ENCODE data around the gene KRTAP5-8. TPM values are rescaled to one million over a fixed set of nuclear protein-coding genes. Genes with fewer than 3 reads are reported as not detected.
"Not testable (repeated sequence)": the region's sequence is repeated elsewhere in the genome, so short reads cannot be mapped to it uniquely, and the experiment has no call there.

KRTAP5-8 gene
- total and polyA plus RNA-seq, 9 of the 15 experiments (the other 6 are each of a cell fraction or from before 2014, with no cell fraction given): not detected

- in situ Hi-C loops (cut with MboI): loop anchor here (25.0 kb wide), 1 partner anchor 849 kb away; the partner anchor contains the start of gene CLPB
Observed at GRCh38 chr11:71588314-71588713, 50.5 kb downstream of the KRTAP5-8 start.

More at GRCh38 chr11:71588314-71588713, 50.5 kb downstream of the KRTAP5-8 start:
- H4K20me1 ChIP-seq (replicated peaks; ENCODE audit: control insufficient read depth, insufficient read depth, low read length); H3K79me2 ChIP-seq (ENCODE audit: control insufficient read depth, insufficient read depth, low read length); H3K4me3 ChIP-seq; H2AFZ ChIP-seq (ENCODE audit: low read depth, low read length); H3K27ac ChIP-seq (ENCODE audit: extremely low read depth, low read depth, low read length); H3K4me1 ChIP-seq (replicated peaks in 1 of 2; ENCODE audit: control insufficient read depth in 2 of 2, insufficient read depth in 2 of 2, low read length in 2 of 2); H3K36me3 ChIP-seq (ENCODE audit: control insufficient read depth, insufficient read depth, low read length); ATAC-seq; BruUV-seq (replicated peaks); intact Hi-C loops (cut with micrococcal nuclease); H3K9me1 ChIP-seq (ENCODE audit: control insufficient read depth, insufficient read depth, low read length); FAIRE-seq; H3K4me2 ChIP-seq (ENCODE audit: insufficient read depth, low read length); DNase-seq (ENCODE audit: extremely low read depth in 1 of 4, low spot score in 3 of 4); POLR2A ChIA-PET; H3K9me3 ChIP-seq (replicated peaks; ENCODE audit: control insufficient read depth, insufficient read depth, low read depth, low read length); H3K9ac ChIP-seq (ENCODE audit: insufficient read depth in 1 of 2, low read depth in 2 of 2, low read length in 2 of 2): not testable (repeated sequence)
- WGBS (ENCODE audit: insufficient coverage, low coverage, missing lambda C conversion rate): 2% methylated on average over 4 of the region's 4 CpGs
- H3K27me3 ChIP-seq (ENCODE audit: control insufficient read depth in 2 of 2, insufficient read depth in 2 of 2, low read length in 2 of 2): peaks cover 2 to 11% of the 10 kb centered on the region in 2 experiments; a peak in 4 of 5 replicates
- CTCF ChIA-PET (ENCODE audit: low intra/inter-chr PET ratio): interaction anchor here (0.7 kb wide), 1 partner anchor 244 kb away, joined by 3 read pairs; no protein-coding TSS in a partner anchor

Small RNAs within 50 kb of the gene (small RNA-seq; reads per million reads assigned to genes)
- gene AP000867.1: not detected
- gene KRTAP5-14P: not detected

Other genes starting within 250 kb of the KRTAP5-8 start
- gene DHCR7, start 89.6 kb upstream of the KRTAP5-8 start, total RNA-seq (2014; rRNA removed): 96.8 and 126 TPM in 2 replicates
- gene DHCR7, start 89.6 kb upstream of the KRTAP5-8 start, total RNA-seq (2014; rRNA removed; fragmentation: Illumina TruSeq; extraction: Trizol): 34.2 and 38.0 TPM in 2 replicates
- gene DHCR7, start 89.6 kb upstream of the KRTAP5-8 start, total RNA-seq (2015; rRNA removed; fragmentation: Illumina TruSeq; extraction: Trizol): 45.5 and 48.0 TPM in 2 replicates
- 176 and 181 TPM in 2 replicates for gene DHCR7, start 89.6 kb upstream of the KRTAP5-8 start, total RNA-seq (2021)
- gene DHCR7, start 89.6 kb upstream of the KRTAP5-8 start, polyA plus RNA-seq (2011; rRNA removed): 107 and 268 TPM in 2 replicates
- 136 and 192 TPM in 2 replicates for gene DHCR7, start 89.6 kb upstream of the KRTAP5-8 start, polyA plus RNA-seq (2014; fragmentation: Illumina TruSeq; extraction: Trizol)
- gene DHCR7, start 89.6 kb upstream of the KRTAP5-8 start, polyA plus RNA-seq (2014; fragmentation: Nextera tagmentation; extraction: Ambion mirVana): 10 to 100 TPM in 1 of 2 experiments, 1 to 10 TPM in 1; 8.4 to 14.5 TPM
- 82.4 and 83.0 TPM in 2 replicates for gene DHCR7, start 89.6 kb upstream of the KRTAP5-8 start, polyA plus RNA-seq (2014; rRNA removed)
- gene NADSYN1, start 84.8 kb upstream of the KRTAP5-8 start, total RNA-seq (2014; rRNA removed): 44.5 and 53.6 TPM in 2 replicates
- 26.3 and 27.4 TPM in 2 replicates for gene NADSYN1, start 84.8 kb upstream of the KRTAP5-8 start, total RNA-seq (2014; rRNA removed; fragmentation: Illumina TruSeq; extraction: Trizol)
- gene NADSYN1, start 84.8 kb upstream of the KRTAP5-8 start, total RNA-seq (2015; rRNA removed; fragmentation: Illumina TruSeq; extraction: Trizol): 41.7 and 42.8 TPM in 2 replicates
- 47.9 and 51.6 TPM in 2 replicates for gene NADSYN1, start 84.8 kb upstream of the KRTAP5-8 start, total RNA-seq (2021)
- gene NADSYN1, start 84.8 kb upstream of the KRTAP5-8 start, polyA plus RNA-seq (2011; rRNA removed): 43.2 and 51.7 TPM in 2 replicates
- 40.3 and 42.1 TPM in 2 replicates for gene NADSYN1, start 84.8 kb upstream of the KRTAP5-8 start, polyA plus RNA-seq (2014; fragmentation: Illumina TruSeq; extraction: Trizol)
- gene NADSYN1, start 84.8 kb upstream of the KRTAP5-8 start, polyA plus RNA-seq (2014; fragmentation: Nextera tagmentation; extraction: Ambion mirVana): 10 to 100 TPM; 12.7 to 14.6 TPM
- gene NADSYN1, start 84.8 kb upstream of the KRTAP5-8 start, polyA plus RNA-seq (2014; rRNA removed): 54.0 and 57.3 TPM in 2 replicates
- not detected in 2 replicates for gene KRTAP5-7, start 10.8 kb upstream of the KRTAP5-8 start, total RNA-seq (2014; rRNA removed)
- gene KRTAP5-7, start 10.8 kb upstream of the KRTAP5-8 start, total RNA-seq (2014; rRNA removed; fragmentation: Illumina TruSeq; extraction: Trizol): not detected in 2 replicates
- gene KRTAP5-7, start 10.8 kb upstream of the KRTAP5-8 start, total RNA-seq (2015; rRNA removed; fragmentation: Illumina TruSeq; extraction: Trizol): not detected in 2 replicates
- gene KRTAP5-7, start 10.8 kb upstream of the KRTAP5-8 start, total RNA-seq (2021): not detected in 2 replicates
- not detected in 2 replicates for gene KRTAP5-7, start 10.8 kb upstream of the KRTAP5-8 start, polyA plus RNA-seq (2011; rRNA removed)
- not detected in 2 replicates for gene KRTAP5-7, start 10.8 kb upstream of the KRTAP5-8 start, polyA plus RNA-seq (2014; fragmentation: Illumina TruSeq; extraction: Trizol)
- gene KRTAP5-7, start 10.8 kb upstream of the KRTAP5-8 start, polyA plus RNA-seq (2014; fragmentation: Nextera tagmentation; extraction: Ambion mirVana): not detected
- gene KRTAP5-7, start 10.8 kb upstream of the KRTAP5-8 start, polyA plus RNA-seq (2014; rRNA removed): not detected in 2 replicates
- gene KRTAP5-9, start 10.4 kb downstream of the KRTAP5-8 start, total RNA-seq (2014; rRNA removed): not detected in 2 replicates
- gene KRTAP5-9, start 10.4 kb downstream of the KRTAP5-8 start, total RNA-seq (2014; rRNA removed; fragmentation: Illumina TruSeq; extraction: Trizol): not detected in 2 replicates
- gene KRTAP5-9, start 10.4 kb downstream of the KRTAP5-8 start, total RNA-seq (2015; rRNA removed; fragmentation: Illumina TruSeq; extraction: Trizol): not detected in 2 replicates
- gene KRTAP5-9, start 10.4 kb downstream of the KRTAP5-8 start, total RNA-seq (2021): not detected in 2 replicates
- gene KRTAP5-9, start 10.4 kb downstream of the KRTAP5-8 start, polyA plus RNA-seq (2011; rRNA removed): not detected in 2 replicates
- not detected in 2 replicates for gene KRTAP5-9, start 10.4 kb downstream of the KRTAP5-8 start, polyA plus RNA-seq (2014; fragmentation: Illumina TruSeq; extraction: Trizol)
- not detected for gene KRTAP5-9, start 10.4 kb downstream of the KRTAP5-8 start, polyA plus RNA-seq (2014; fragmentation: Nextera tagmentation; extraction: Ambion mirVana)
- gene KRTAP5-9, start 10.4 kb downstream of the KRTAP5-8 start, polyA plus RNA-seq (2014; rRNA removed): not detected in 2 replicates
- gene KRTAP5-10, start 27.5 kb downstream of the KRTAP5-8 start, total RNA-seq (2014; rRNA removed): not detected in 2 replicates
- gene KRTAP5-10, start 27.5 kb downstream of the KRTAP5-8 start, total RNA-seq (2014; rRNA removed; fragmentation: Illumina TruSeq; extraction: Trizol): not detected in 2 replicates
- gene KRTAP5-10, start 27.5 kb downstream of the KRTAP5-8 start, total RNA-seq (2015; rRNA removed; fragmentation: Illumina TruSeq; extraction: Trizol): not detected in 2 replicates
- not detected in 2 replicates for gene KRTAP5-10, start 27.5 kb downstream of the KRTAP5-8 start, total RNA-seq (2021)
- not detected in 2 replicates for gene KRTAP5-10, start 27.5 kb downstream of the KRTAP5-8 start, polyA plus RNA-seq (2011; rRNA removed)
- not detected in 2 replicates for gene KRTAP5-10, start 27.5 kb downstream of the KRTAP5-8 start, polyA plus RNA-seq (2014; fragmentation: Illumina TruSeq; extraction: Trizol)
- gene KRTAP5-10, start 27.5 kb downstream of the KRTAP5-8 start, polyA plus RNA-seq (2014; fragmentation: Nextera tagmentation; extraction: Ambion mirVana): not detected
- not detected in 2 replicates for gene KRTAP5-10, start 27.5 kb downstream of the KRTAP5-8 start, polyA plus RNA-seq (2014; rRNA removed)
- gene KRTAP5-11, start 44.9 kb downstream of the KRTAP5-8 start, total RNA-seq (2014; rRNA removed): not detected in 2 replicates
- not detected in 2 replicates for gene KRTAP5-11, start 44.9 kb downstream of the KRTAP5-8 start, total RNA-seq (2014; rRNA removed; fragmentation: Illumina TruSeq; extraction: Trizol)
- gene KRTAP5-11, start 44.9 kb downstream of the KRTAP5-8 start, total RNA-seq (2015; rRNA removed; fragmentation: Illumina TruSeq; extraction: Trizol): not detected in 2 replicates
- gene KRTAP5-11, start 44.9 kb downstream of the KRTAP5-8 start, total RNA-seq (2021): not detected in 2 replicates
- gene KRTAP5-11, start 44.9 kb downstream of the KRTAP5-8 start, polyA plus RNA-seq (2011; rRNA removed): not detected in 2 replicates
- gene KRTAP5-11, start 44.9 kb downstream of the KRTAP5-8 start, polyA plus RNA-seq (2014; fragmentation: Illumina TruSeq; extraction: Trizol): not detected in 2 replicates
- gene KRTAP5-11, start 44.9 kb downstream of the KRTAP5-8 start, polyA plus RNA-seq (2014; fragmentation: Nextera tagmentation; extraction: Ambion mirVana): not detected
- not detected in 2 replicates for gene KRTAP5-11, start 44.9 kb downstream of the KRTAP5-8 start, polyA plus RNA-seq (2014; rRNA removed)